HEK293T (cell line): ENCODE measurements around the gene GPR17.

Experiments
- CTCF ChIA-PET: fragments of 350-600 bp; formaldehyde crosslinking; extraction: SDS; loops from one replicate; lab custom pipeline; 2021; ENCODE audit warnings: antibody characterized with exemption, inconsistent platforms; lab: Yijun Ruan, JAX
- POLR2A ChIA-PET: fragments of 350-600 bp; formaldehyde crosslinking; extraction: SDS; loops from one replicate; lab custom pipeline; 2020; ENCODE audit warnings: antibody characterized with exemption, inconsistent platforms; lab: Yijun Ruan, JAX
- DNase-seq: peaks from one replicate; pipeline ENCODE4 v3.0.0; 2012; ENCODE audit warnings: mixed read lengths; ENCODE audit errors: extremely low spot score
- ARNT ChIP-seq: fragments of 450-650 bp; IDR thresholded peaks from 2 replicates; pipeline ENCODE4 v1.6.1; 2017; ENCODE audit warnings: mild to moderate bottlenecking
- BHLHE40 ChIP-seq: fragments of 450-650 bp; IDR thresholded peaks from 2 replicates; pipeline ENCODE4 v1.6.1; 2016; ENCODE audit warnings: mild to moderate bottlenecking, moderate library complexity, borderline replicate concordance
- CTBP1 ChIP-seq: fragments of 450-650 bp; IDR thresholded peaks from 2 replicates; pipeline ENCODE4 v1.6.1; 2016; ENCODE audit warnings: borderline replicate concordance
- ELF4 ChIP-seq: fragments of 450-650 bp; IDR thresholded peaks from 2 replicates; pipeline ENCODE4 v1.6.1; 2017; ENCODE audit warnings: antibody characterized with exemption
- FOXA1 ChIP-seq: fragments of 450-650 bp; IDR thresholded peaks from 2 replicates; pipeline ENCODE4 v1.6.1; 2016; ENCODE audit warnings: mild to moderate bottlenecking
- FOXK2 ChIP-seq: fragments of 450-650 bp; IDR thresholded peaks from 2 replicates; pipeline ENCODE4 v1.6.1; 2016; ENCODE audit warnings: mild to moderate bottlenecking
- FOXM1 ChIP-seq: fragments of 450-650 bp; IDR thresholded peaks from 2 replicates; pipeline ENCODE4 v1.6.1; 2017; ENCODE audit warnings: mild to moderate bottlenecking, borderline replicate concordance
- HDGF ChIP-seq: fragments of 450-650 bp; IDR thresholded peaks from 2 replicates; pipeline ENCODE4 v1.6.1; 2017; ENCODE audit warnings: antibody characterized with exemption, borderline replicate concordance
- L3MBTL2 ChIP-seq: fragments of 450-650 bp; conservative IDR thresholded peaks from 2 replicates; pipeline ENCODE4 v1.6.1; 2016; ENCODE audit warnings: mild to moderate bottlenecking
- LEF1 ChIP-seq: fragments of 450-650 bp; IDR thresholded peaks from 2 replicates; pipeline ENCODE4 v1.6.1; 2017; ENCODE audit warnings: mild to moderate bottlenecking, borderline replicate concordance
- NFRKB ChIP-seq: fragments of 450-650 bp; IDR thresholded peaks from 2 replicates; pipeline ENCODE4 v1.6.1; 2016; ENCODE audit warnings: mild to moderate bottlenecking, moderate library complexity
- PKNOX1 ChIP-seq: fragments of 450-650 bp; IDR thresholded peaks from 2 replicates; pipeline ENCODE4 v1.6.1; 2016
- SP1 ChIP-seq: fragments of 450-650 bp; IDR thresholded peaks from 2 replicates; pipeline ENCODE4 v1.6.1; 2017
- SUZ12 ChIP-seq: fragments of 450-650 bp; IDR thresholded peaks from 2 replicates; pipeline ENCODE4 v1.6.1; 2016; ENCODE audit warnings: mild to moderate bottlenecking
- TARDBP ChIP-seq: fragments of 450-650 bp; IDR thresholded peaks from 2 replicates; pipeline ENCODE4 v1.6.1; 2016
- ZNF384 ChIP-seq: fragments of 450-650 bp; IDR thresholded peaks from 2 replicates; pipeline ENCODE4 v1.6.1; 2016

GPR17 gene

GRCh38 chr2:127650785-127651380 is 4.9 kb downstream of the GPR17 start:
- ChIA-PET POLR2A (no interaction called here), CTCF (interaction anchor here (0.6 to 3.9 kb wide), 5 partner anchors 11 to 60 kb away, joined by 3 to 46 read pairs (median 4); no protein-coding TSS in a partner anchor)
- no peak for DNase-seq
- TF ChIP-seq FOXM1 (no peak), NFRKB (no peak)

- ChIA-PET CTCF (interaction anchor here (3.9 kb wide), 1 partner anchor 60 kb away, joined by 46 read pairs; no protein-coding TSS in a partner anchor), POLR2A (no interaction called here)
- DNase-seq: no peak
- TF ChIP-seq LEF1 (no peak), HDGF (no peak), ARNT (no peak), ZNF384 (no peak), PKNOX1 (no peak), CTBP1 (no peak), FOXK2 (no peak), ELF4 (no peak), SUZ12 (no peak), L3MBTL2 (no peak), FOXA1 (no peak), NFRKB (no peak), BHLHE40 (no peak), TARDBP (no peak), FOXM1 (no peak), SP1 (no peak)
Observed at GRCh38 chr2:127651381-127651809, 5.4 kb downstream of the GPR17 start.

- no peak for TF ChIP-seq LEF1
- TF ChIP-seq CTBP1: no peak
- TF ChIP-seq FOXK2: no peak
- TF ChIP-seq L3MBTL2: no peak
- no peak for TF ChIP-seq BHLHE40
- no peak for TF ChIP-seq SUZ12
- TF ChIP-seq PKNOX1: no peak
- no peak for DNase-seq
- ChIA-PET POLR2A (interaction anchor here (1.1 kb wide), 1 partner anchor 51 kb away, joined by 4 read pairs; no protein-coding TSS in a partner anchor), CTCF (interaction anchor here (1.0 kb wide), 1 partner anchor 61 kb away, joined by 4 read pairs; no protein-coding TSS in a partner anchor)
Observed at GRCh38 chr2:127651971-127652550, 6.1 kb downstream of the GPR17 start.

- ChIA-PET CTCF (interaction anchor here (1.0 kb wide), 1 partner anchor 62 kb away, joined by 4 read pairs; no protein-coding TSS in a partner anchor), POLR2A (interaction anchor here (1.1 kb wide), 1 partner anchor 51 kb away, joined by 4 read pairs; no protein-coding TSS in a partner anchor)
- no peak for TF ChIP-seq PKNOX1
- TF ChIP-seq CTBP1: no peak
- TF ChIP-seq L3MBTL2: no peak
- TF ChIP-seq HDGF: no peak
- TF ChIP-seq ARNT: no peak
- no peak for TF ChIP-seq SP1
Observed at GRCh38 chr2:127652786-127653357, 6.9 kb downstream of the GPR17 start.

GRCh38 chr2:127653421-127654083 is 7.6 kb downstream of the GPR17 start:
- TF ChIP-seq LEF1 (no peak), FOXM1 (no peak), CTBP1 (no peak), ELF4 (no peak), FOXA1 (no peak), ZNF384 (no peak), PKNOX1 (no peak), NFRKB (no peak), FOXK2 (no peak), HDGF (no peak), SUZ12 (no peak), L3MBTL2 (no peak)
- CTCF ChIA-PET: interaction anchor here (1.2 kb wide), 1 partner anchor 62 kb away, joined by 3 read pairs; no protein-coding TSS in a partner anchor
- POLR2A ChIA-PET: interaction anchor here (1.4 kb wide), 1 partner anchor 51 kb away, joined by 3 read pairs; no protein-coding TSS in a partner anchor

More at GRCh38 chr2:127652786-127653357, 6.9 kb downstream of the GPR17 start:
- no peak for DNase-seq

More at GRCh38 chr2:127653421-127654083, 7.6 kb downstream of the GPR17 start:
- no peak for DNase-seq
